ENCODE measurements around the gene XXYLT1.

- TF ChIP-seq POLR2A (IDR thresholded peaks at IDR 0.05; ENCODE audit: low read length) (no peak), MYC (IDR thresholded peaks at IDR 0.05; ENCODE audit: borderline replicate concordance, low read length) (no peak), EP300 (IDR thresholded peaks at IDR 0.05) (no peak), MAZ (IDR thresholded peaks at IDR 0.05; ENCODE audit: borderline replicate concordance, low read depth, low read length) (no peak), BHLHE40 (IDR thresholded peaks at IDR 0.05; ENCODE audit: low read depth, low read length) (no peak), CEBPB (IDR thresholded peaks at IDR 0.05) (0 out of 4 replicates have a peak, but pooled peaks of 1 of the 2 experiments have one; percentile 5), JUNB (IDR thresholded peaks at IDR 0.05) (no peak)
- TF ChIP-seq, protein P1, sequence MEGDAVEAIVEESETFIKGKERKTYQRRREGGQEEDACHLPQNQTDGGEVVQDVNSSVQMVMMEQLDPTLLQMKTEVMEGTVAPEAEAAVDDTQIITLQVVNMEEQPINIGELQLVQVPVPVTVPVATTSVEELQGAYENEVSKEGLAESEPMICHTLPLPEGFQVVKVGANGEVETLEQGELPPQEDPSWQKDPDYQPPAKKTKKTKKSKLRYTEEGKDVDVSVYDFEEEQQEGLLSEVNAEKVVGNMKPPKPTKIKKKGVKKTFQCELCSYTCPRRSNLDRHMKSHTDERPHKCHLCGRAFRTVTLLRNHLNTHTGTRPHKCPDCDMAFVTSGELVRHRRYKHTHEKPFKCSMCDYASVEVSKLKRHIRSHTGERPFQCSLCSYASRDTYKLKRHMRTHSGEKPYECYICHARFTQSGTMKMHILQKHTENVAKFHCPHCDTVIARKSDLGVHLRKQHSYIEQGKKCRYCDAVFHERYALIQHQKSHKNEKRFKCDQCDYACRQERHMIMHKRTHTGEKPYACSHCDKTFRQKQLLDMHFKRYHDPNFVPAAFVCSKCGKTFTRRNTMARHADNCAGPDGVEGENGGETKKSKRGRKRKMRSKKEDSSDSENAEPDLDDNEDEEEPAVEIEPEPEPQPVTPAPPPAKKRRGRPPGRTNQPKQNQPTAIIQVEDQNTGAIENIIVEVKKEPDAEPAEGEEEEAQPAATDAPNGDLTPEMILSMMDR (IDR thresholded peaks at IDR 0.05): peak; percentile 91
Measured at GRCh38 chr3:195259475-195260279, 11.3 kb downstream of the XXYLT1 start.

All from A549 (cell line).